Caco-2 (cell line): Measurements from ENCODE around the gene PTCD1. TPM values are rescaled to one million over a fixed set of nuclear protein-coding genes. Genes with fewer than 3 reads are reported as not detected.

Source experiments
- BruUV-seq: library from RNA; stranded (reverse); fragments of 400-500 nt; replicated peaks from 2 replicates; lab custom pipeline; 2021; lab: Mats Ljungman, UMichigan
- CTCF ChIA-PET: fragments of 300-600 bp; sonication (Branson Sonifier 250); formaldehyde crosslinking; loops from one replicate; lab custom pipeline; 2022; ENCODE audit warnings: antibody characterized with exemption; lab: Charles Lee
- POLR2A ChIA-PET: fragments of 300-600 bp; sonication (Branson Sonifier 250); formaldehyde crosslinking; loops from one replicate; lab custom pipeline; 2022; ENCODE audit warnings: antibody characterized with exemption; lab: Charles Lee
- DNase-seq, 2 experiments: peaks; one replicate each; pipeline versions ENCODE4 v3.0.0 to v3.0.0-alpha.2; 2020 to 2022
- H3K27me3 ChIP-seq: replicated peaks from 2 replicates; pipeline ENCODE4 v1.6.0; 2011; ENCODE audit warnings: low read length; ENCODE audit not compliant: control insufficient read depth, insufficient read depth
- H3K36me3 ChIP-seq: 2 replicates; pipeline ENCODE4 v1.5.1; 2011; ENCODE audit warnings: low read length; ENCODE audit not compliant: control insufficient read depth, insufficient read depth
- H3K4me1 ChIP-seq: fragments of 250-450 bp; sonication (Bioruptor Pico); 2 replicates; pipeline ENCODE4 v1.5.1; 2020; ENCODE audit warnings: mild to moderate bottlenecking
- H3K4me3 ChIP-seq: 2 replicates; pipeline ENCODE4 v1.5.1; 2011; ENCODE audit warnings: low read depth, mild to moderate bottlenecking, control low read depth, low read length
- H3K9me3 ChIP-seq: fragments of 250-450 bp; sonication (Bioruptor Pico); 2 replicates; pipeline ENCODE4 v1.5.1; 2020; ENCODE audit warnings: mild to moderate bottlenecking, moderate library complexity
- H3K27ac Mint-ChIP-seq: one replicate; pipeline ENCODE4 v1.8.0; 2022; ENCODE audit warnings: mixed read lengths; ENCODE audit not compliant: unreplicated experiment
- H3K27me3 Mint-ChIP-seq: one replicate; pipeline ENCODE4 v1.8.0; 2022; ENCODE audit warnings: mixed read lengths; ENCODE audit not compliant: insufficient read depth, unreplicated experiment
- H3K36me3 Mint-ChIP-seq: one replicate; pipeline ENCODE4 v1.8.0; 2022; ENCODE audit warnings: mild to moderate bottlenecking, mixed read lengths; ENCODE audit not compliant: insufficient read depth, unreplicated experiment
- H3K4me1 Mint-ChIP-seq: one replicate; pipeline ENCODE4 v1.8.0; 2022; ENCODE audit warnings: low read depth, mixed read lengths; ENCODE audit not compliant: unreplicated experiment
- H3K4me3 Mint-ChIP-seq: one replicate; pipeline ENCODE4 v1.8.0; 2022; ENCODE audit warnings: mild to moderate bottlenecking, moderate library complexity, mixed read lengths; ENCODE audit not compliant: unreplicated experiment
- H3K9me3 Mint-ChIP-seq: one replicate; pipeline ENCODE4 v1.8.0; 2022; ENCODE audit warnings: mixed read lengths; ENCODE audit not compliant: unreplicated experiment
- CTCF ChIP-seq, 2 experiments: fragments of 200-600 bp in 1 of 2; IDR thresholded peaks; 1 replicate in 1 of 2; 2 replicates in 1 of 2; pipeline versions ENCODE4 v1.5.1 to v1.8.0; 2011 to 2022; ENCODE audit warnings: antibody characterized with exemption in 1 of 2, control low read depth in 1 of 2, inconsistent platforms in 1 of 2, low read depth in 1 of 2, low read length in 1 of 2, mild to moderate bottlenecking in 1 of 2, moderate library complexity in 1 of 2; ENCODE audit not compliant: insufficient read depth in 1 of 2, severe bottlenecking in 1 of 2, unreplicated experiment in 1 of 2
- intact Hi-C: fragments of 100-400 bp; cut with micrococcal nuclease; formaldehyde crosslinking; loops from one replicate; pipeline ENCODE4 v1.10.0; 2022; ENCODE audit not compliant: unreplicated experiment
- total RNA-seq: library from RNA; stranded (reverse); gene quantifications from 2 replicates; pipeline ENCODE4 v1.2.3, GENCODE V29; 2022

The PTCD1 gene
- total RNA-seq, 1 experiment from 2014 or later = 59.6 TPM

GRCh38 chr7:99406557-99406956 lies 32.0 kb downstream of the PTCD1 start:
- H3K27ac Mint-ChIP-seq = no peak overlapping the region

GRCh38 chr7:99404977-99405320 lies 33.6 kb downstream of the PTCD1 start:
- Histone ChIP-seq H3K4me1 (peaks cover 9% of the 10 kb centered on the region), H3K27me3 (no peaks in the 10 kb centered on the region), H3K9me3 (no peaks in the 10 kb centered on the region), H3K36me3 (peaks cover 9% of the 10 kb centered on the region), H3K4me3 (no peak overlapping the region)
- Mint-ChIP-seq H3K4me1 (peaks cover 17% of the 10 kb centered on the region), H3K27ac (no peak overlapping the region), H3K36me3 (peaks cover 78% of the 10 kb centered on the region), H3K9me3 (no peaks in the 10 kb centered on the region), H3K27me3 (no peaks in the 10 kb centered on the region), H3K4me3 (no peak overlapping the region)
- CTCF ChIA-PET = no interaction called here
- BruUV-seq = no TSS peak
- no peak for TF ChIP-seq CTCF (IDR thresholded peaks at IDR 0.05; ENCODE audit: insufficient read depth in 1 of 2, low read depth in 1 of 2, low read length in 1 of 2, severe bottlenecking in 1 of 2, unreplicated experiment in 1 of 2)
- intact Hi-C loops = no loop called here
- DNase-seq = no peak
- POLR2A ChIA-PET = no interaction called here

More at GRCh38 chr7:99406557-99406956, 32.0 kb downstream of the PTCD1 start:
- no TSS peak for BruUV-seq
- ChIA-PET POLR2A (no interaction called here), CTCF (no interaction called here)
- Histone ChIP-seq H3K4me1 (peaks cover 9% of the 10 kb centered on the region), H3K4me3 (no peak overlapping the region), H3K27me3 (no peaks in the 10 kb centered on the region), H3K9me3 (no peaks in the 10 kb centered on the region), H3K36me3 (peaks cover 7% of the 10 kb centered on the region)
- intact Hi-C loops = no loop called here
- H3K27me3 Mint-ChIP-seq = no peaks in the 10 kb centered on the region
- peak overlapping the region; percentile 91 for H3K4me3 Mint-ChIP-seq
- no peaks in the 10 kb centered on the region for H3K9me3 Mint-ChIP-seq
- TF ChIP-seq CTCF (IDR thresholded peaks at IDR 0.05; ENCODE audit: insufficient read depth in 1 of 2, low read depth in 1 of 2, low read length in 1 of 2, severe bottlenecking in 1 of 2, unreplicated experiment in 1 of 2) = no peak
- DNase-seq = no peak
- peaks cover 78% of the 10 kb centered on the region for H3K36me3 Mint-ChIP-seq
- peaks cover 27% of the 10 kb centered on the region for H3K4me1 Mint-ChIP-seq

GRCh38 chr7:99404235-99404976 lies 34.2 kb downstream of the PTCD1 start:
- H3K4me3 ChIP-seq = no peak overlapping the region
- peaks cover 78% of the 10 kb centered on the region for H3K36me3 Mint-ChIP-seq
- intact Hi-C loops = no loop called here
- DNase-seq = no peak
- no peak for TF ChIP-seq CTCF (IDR thresholded peaks at IDR 0.05; ENCODE audit: insufficient read depth in 1 of 2, low read depth in 1 of 2, low read length in 1 of 2, severe bottlenecking in 1 of 2, unreplicated experiment in 1 of 2)
- no peaks in the 10 kb centered on the region for H3K9me3 ChIP-seq
- no peaks in the 10 kb centered on the region for H3K27me3 Mint-ChIP-seq
- H3K4me1 ChIP-seq = peaks cover 9% of the 10 kb centered on the region
- no TSS peak for BruUV-seq
- H3K9me3 Mint-ChIP-seq = no peaks in the 10 kb centered on the region
- ChIA-PET POLR2A (no interaction called here), CTCF (no interaction called here)
- H3K27ac Mint-ChIP-seq = peak overlapping the region; percentile 68
- H3K4me1 Mint-ChIP-seq = peaks cover 15% of the 10 kb centered on the region
- no peak overlapping the region for H3K4me3 Mint-ChIP-seq
- peaks cover 11% of the 10 kb centered on the region for H3K36me3 ChIP-seq
- no peaks in the 10 kb centered on the region for H3K27me3 ChIP-seq
